NB4 (cell line): ENCODE measurements around the gene CEP290.

Experiments
- POLR2A ChIP-seq: IDR thresholded peaks from 2 replicates; pipeline ENCODE4 v1.6.1; 2011; ENCODE audit warnings: mild to moderate bottlenecking; ENCODE audit not compliant: insufficient read length; ENCODE audit errors: extremely low read depth
- TF ChIP-seq, protein P1 (sequence below): IDR thresholded peaks from one replicate; pipeline ENCODE4 v1.5.1; 2012; ENCODE audit warnings: low read depth, low read length

- TF ChIP-seq, protein P1, sequence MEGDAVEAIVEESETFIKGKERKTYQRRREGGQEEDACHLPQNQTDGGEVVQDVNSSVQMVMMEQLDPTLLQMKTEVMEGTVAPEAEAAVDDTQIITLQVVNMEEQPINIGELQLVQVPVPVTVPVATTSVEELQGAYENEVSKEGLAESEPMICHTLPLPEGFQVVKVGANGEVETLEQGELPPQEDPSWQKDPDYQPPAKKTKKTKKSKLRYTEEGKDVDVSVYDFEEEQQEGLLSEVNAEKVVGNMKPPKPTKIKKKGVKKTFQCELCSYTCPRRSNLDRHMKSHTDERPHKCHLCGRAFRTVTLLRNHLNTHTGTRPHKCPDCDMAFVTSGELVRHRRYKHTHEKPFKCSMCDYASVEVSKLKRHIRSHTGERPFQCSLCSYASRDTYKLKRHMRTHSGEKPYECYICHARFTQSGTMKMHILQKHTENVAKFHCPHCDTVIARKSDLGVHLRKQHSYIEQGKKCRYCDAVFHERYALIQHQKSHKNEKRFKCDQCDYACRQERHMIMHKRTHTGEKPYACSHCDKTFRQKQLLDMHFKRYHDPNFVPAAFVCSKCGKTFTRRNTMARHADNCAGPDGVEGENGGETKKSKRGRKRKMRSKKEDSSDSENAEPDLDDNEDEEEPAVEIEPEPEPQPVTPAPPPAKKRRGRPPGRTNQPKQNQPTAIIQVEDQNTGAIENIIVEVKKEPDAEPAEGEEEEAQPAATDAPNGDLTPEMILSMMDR: no peak
- no peak for TF ChIP-seq POLR2A
Measured at GRCh38 chr12:88056571-88056970, 85.3 kb downstream of the CEP290 start.
